Measurements from ENCODE around the gene TBC1D4.

Gene TBC1D4

GRCh38 chr13:75398072-75398471 lies 83.9 kb downstream of the TBC1D4 start:
- H3K4me3 ChIP-seq (ENCODE audit: low read length): no peak overlapping the region
- no peak for TF ChIP-seq CTCF (IDR thresholded peaks at IDR 0.05; ENCODE audit: insufficient read depth, low read depth, low read length, missing control alignments)
- DNase-seq (ENCODE audit: low read depth): no peak

- DNase-seq (ENCODE audit: low read depth): no peak
- H3K4me3 ChIP-seq (ENCODE audit: low read length): no peak overlapping the region
- no peak for TF ChIP-seq CTCF (IDR thresholded peaks at IDR 0.05; ENCODE audit: insufficient read depth, low read depth, low read length, missing control alignments)
These were observed 86.1 kb downstream of the TBC1D4 start for GRCh38 chr13:75395901-75396300.

- no peak for DNase-seq (ENCODE audit: low read depth)
- no peak for TF ChIP-seq CTCF (IDR thresholded peaks at IDR 0.05; ENCODE audit: insufficient read depth, low read depth, low read length, missing control alignments)
- no peak overlapping the region for H3K4me3 ChIP-seq (ENCODE audit: low read length)
These were observed 86.9 kb downstream of the TBC1D4 start for GRCh38 chr13:75395066-75395465.

GRCh38 chr13:75393839-75394520 lies 88.0 kb downstream of the TBC1D4 start:
- no peak for TF ChIP-seq CTCF (IDR thresholded peaks at IDR 0.05; ENCODE audit: insufficient read depth, low read depth, low read length, missing control alignments)
- no peak for DNase-seq (ENCODE audit: low read depth)

GRCh38 chr13:75391432-75392100 lies 90.4 kb downstream of the TBC1D4 start:
- H3K4me3 ChIP-seq (ENCODE audit: low read length): no peak overlapping the region
- DNase-seq (ENCODE audit: low read depth): no peak
- TF ChIP-seq CTCF (IDR thresholded peaks at IDR 0.05; ENCODE audit: insufficient read depth, low read depth, low read length, missing control alignments): no peak

More at GRCh38 chr13:75393839-75394520, 88.0 kb downstream of the TBC1D4 start:
- H3K4me3 ChIP-seq (ENCODE audit: low read length): no peak overlapping the region

GRCh38 chr13:75390229-75390628 lies 91.7 kb downstream of the TBC1D4 start:
- no peak for TF ChIP-seq CTCF (IDR thresholded peaks at IDR 0.05; ENCODE audit: insufficient read depth, low read depth, low read length, missing control alignments)
- H3K4me3 ChIP-seq (ENCODE audit: low read length): no peak overlapping the region
- no peak for DNase-seq (ENCODE audit: low read depth)

GRCh38 chr13:75385708-75386083 lies 96.3 kb downstream of the TBC1D4 start:
- no peak for TF ChIP-seq CTCF (IDR thresholded peaks at IDR 0.05; ENCODE audit: insufficient read depth, low read depth, low read length, missing control alignments)
- DNase-seq (ENCODE audit: low read depth): no peak
- H3K4me3 ChIP-seq (ENCODE audit: low read length): no peak overlapping the region
